KBM-7 (cell line): Measurements from ENCODE around the gene MAST4.
"Not testable (repeated sequence)": the region's sequence is repeated elsewhere in the genome, so short reads cannot be mapped to it uniquely, and the experiment has no call there.

Experiments used
- DNase-seq: peaks from one replicate; pipeline ENCODE4 v3.0.0-alpha.2; 2015
- in situ Hi-C: fragments of 300-500 bp; cut with MboI; formaldehyde crosslinking; loops from 2 replicates; pipeline ENCODE4 v1.14.3; 2020; ENCODE audit warnings: low sequenced_read_pairs, low pct_unique_long_range_greater_than_20kb, mixed read lengths

MAST4 gene

GRCh38 chr5:67094476-67095300 lies 498.5 kb downstream of the MAST4 start:
- in situ Hi-C loops, result no loop called here
- no peak for DNase-seq

- in situ Hi-C loops, result no loop called here
These were observed 499.4 kb downstream of the MAST4 start for GRCh38 chr5:67095346-67096171.

GRCh38 chr5:67098656-67099055 lies 502.5 kb downstream of the MAST4 start:
- in situ Hi-C loops, result no loop called here

More at GRCh38 chr5:67095346-67096171, 499.4 kb downstream of the MAST4 start:
- no peak for DNase-seq

GRCh38 chr5:67100301-67100700 lies 504.1 kb downstream of the MAST4 start:
- DNase-seq, result no peak
- in situ Hi-C loops, result no loop called here

More at GRCh38 chr5:67098656-67099055, 502.5 kb downstream of the MAST4 start:
- no peak for DNase-seq

- in situ Hi-C loops, result no loop called here
- DNase-seq, result no peak
These were observed 506.5 kb downstream of the MAST4 start for GRCh38 chr5:67102708-67103107.

- no peak for DNase-seq
- in situ Hi-C loops, result no loop called here
These were observed 508.7 kb downstream of the MAST4 start for GRCh38 chr5:67104859-67105258.

GRCh38 chr5:67105270-67105669 lies 509.1 kb downstream of the MAST4 start:
- in situ Hi-C loops, result no loop called here
- no peak for DNase-seq

- in situ Hi-C loops, result no loop called here
- no peak for DNase-seq
These were observed 510.6 kb downstream of the MAST4 start for GRCh38 chr5:67106626-67107342.

- in situ Hi-C loops, result no loop called here
- DNase-seq, result no peak
These were observed 515.6 kb downstream of the MAST4 start for GRCh38 chr5:67111779-67112178.

GRCh38 chr5:67115246-67115645 lies 519.1 kb downstream of the MAST4 start:
- in situ Hi-C loops, result no loop called here
- DNase-seq, result no peak

- in situ Hi-C loops, result no loop called here
- no peak for DNase-seq
These were observed 519.6 kb downstream of the MAST4 start for GRCh38 chr5:67115817-67116216.

GRCh38 chr5:67118050-67118620 lies 521.9 kb downstream of the MAST4 start:
- no peak for DNase-seq
- in situ Hi-C loops, result no loop called here

GRCh38 chr5:67119010-67119409 lies 522.8 kb downstream of the MAST4 start:
- in situ Hi-C loops, result no loop called here
- DNase-seq, result no peak

- DNase-seq, result no peak
- in situ Hi-C loops, result no loop called here
These were observed 523.8 kb downstream of the MAST4 start for GRCh38 chr5:67120032-67120431.

- no peak for DNase-seq
- in situ Hi-C loops, result no loop called here
These were observed 527.6 kb downstream of the MAST4 start for GRCh38 chr5:67123819-67124218.

- in situ Hi-C loops, result no loop called here
These were observed 528.4 kb downstream of the MAST4 start for GRCh38 chr5:67124556-67124955.

GRCh38 chr5:67127347-67127895 lies 531.2 kb downstream of the MAST4 start:
- in situ Hi-C loops, DNase-seq: not testable (repeated sequence)

More at GRCh38 chr5:67124556-67124955, 528.4 kb downstream of the MAST4 start:
- DNase-seq, result no peak

GRCh38 chr5:67129768-67130167 lies 533.6 kb downstream of the MAST4 start:
- DNase-seq, result no peak
- in situ Hi-C loops, result no loop called here

- in situ Hi-C loops, result no loop called here
- no peak for DNase-seq
These were observed 537.0 kb downstream of the MAST4 start for GRCh38 chr5:67133217-67133616.
